GM12878 (cell line): ENCODE measurements around the gene PUSL1. TPM values are rescaled to one million over a fixed set of nuclear protein-coding genes. Genes with fewer than 3 reads are reported as not detected.

Experiments used
- ATAC-seq: fragments of 200-7000 bp; cut with Tn5 transposase; 3 replicates; pipeline ENCODE4 v1.9.1; 2020; ENCODE audit warnings: mild to moderate bottlenecking, moderate library complexity
- BruUV-seq: library from RNA; stranded (reverse); fragments of 400-500 nt; replicated peaks from 2 replicates; lab custom pipeline; 2021; lab: Mats Ljungman, UMichigan
- CTCF ChIA-PET: fragments of 300-600 bp; sonication (Branson Sonifier 250); formaldehyde crosslinking; extraction: SDS; loops from one replicate; lab custom pipeline; 2021; ENCODE audit warnings: inconsistent platforms; lab: Yijun Ruan, JAX
- POLR2A ChIA-PET: fragments of 350-600 bp; formaldehyde crosslinking; extraction: SDS; loops from one replicate; lab custom pipeline; 2021; ENCODE audit warnings: inconsistent platforms; lab: Charles Lee
- RAD21 ChIA-PET: fragments of 300-600 bp; sonication (Branson Sonifier 250); formaldehyde crosslinking; loops from one replicate; lab custom pipeline; 2023; ENCODE audit warnings: antibody characterized with exemption; ENCODE audit not compliant: unreplicated experiment; lab: Charles Lee
- SMC1A ChIA-PET: fragments of 300-600 bp; sonication (Branson Sonifier 250); formaldehyde crosslinking; loops from one replicate; lab custom pipeline; 2023; ENCODE audit not compliant: unreplicated experiment, uncharacterized antibody; lab: Charles Lee
- DNase-seq: peaks from one replicate; pipeline ENCODE4 v3.0.0-alpha.2; 2011; ENCODE audit warnings: low read depth, low spot score
- FAIRE-seq: peaks from 3 replicates; lab custom pipeline; 2011; peaks lifted over from hg19 to GRCh38; lab: Jason Lieb, UNC
- H2AFZ ChIP-seq: 2 replicates; pipeline ENCODE4 v1.6.0; 2011; ENCODE audit warnings: low read depth, low read length, control low read depth; ENCODE audit not compliant: control insufficient read depth
- H3K27ac ChIP-seq: 2 replicates; pipeline ENCODE4 v1.5.1; 2011; ENCODE audit warnings: control low read depth; ENCODE audit not compliant: control insufficient read depth, insufficient read depth
- H3K27me3 ChIP-seq, 2 experiments: replicated peaks in 1 of 2; 2 replicates each; pipeline versions ENCODE4 v1.6.0 to v1.6.1; 2011; ENCODE audit warnings: low read length in 1 of 2; ENCODE audit not compliant: control insufficient read depth in 2 of 2, insufficient read depth in 2 of 2
- H3K36me3 ChIP-seq, 2 experiments: 2 replicates each; pipeline ENCODE4 v1.5.1; 2011; ENCODE audit warnings: low read length in 1 of 2; ENCODE audit not compliant: control insufficient read depth in 2 of 2, insufficient read depth in 2 of 2
- H3K4me1 ChIP-seq: 2 replicates; pipeline ENCODE4 v1.6.1; 2011; ENCODE audit warnings: mild to moderate bottlenecking, low read length, moderate library complexity, mixed read lengths; ENCODE audit not compliant: control insufficient read depth, insufficient read depth
- H3K4me2 ChIP-seq: 2 replicates; pipeline ENCODE4 v1.6.0; 2011; ENCODE audit warnings: control low read depth; ENCODE audit not compliant: control insufficient read depth, insufficient read depth
- H3K4me3 ChIP-seq: fragments of 200-600 bp; sonication (generic); 2 replicates; pipeline ENCODE4 v1.5.1; 2016
- H3K79me2 ChIP-seq: 2 replicates; pipeline ENCODE4 v1.6.0; 2011; ENCODE audit warnings: low read length; ENCODE audit not compliant: control insufficient read depth, insufficient read depth
- H3K9ac ChIP-seq: 2 replicates; pipeline ENCODE4 v1.8.0; 2011; ENCODE audit warnings: low read length, control low read depth, mixed read lengths; ENCODE audit not compliant: control insufficient read depth, insufficient read depth
- H3K9me3 ChIP-seq: replicated peaks from 3 replicates; pipeline ENCODE4 v1.5.1; 2011; ENCODE audit warnings: mild to moderate bottlenecking, low read length; ENCODE audit not compliant: control insufficient read depth, insufficient read depth
- H4K20me1 ChIP-seq: 2 replicates; pipeline ENCODE4 v1.6.0; 2011; ENCODE audit not compliant: control insufficient read depth, insufficient read depth
- POLR2A ChIP-seq: IDR thresholded peaks from 2 replicates; pipeline ENCODE4 v1.6.1; 2011; ENCODE audit warnings: low read depth, mild to moderate bottlenecking, low read length
- SUZ12 ChIP-seq: fragments of 200-600 bp; sonication (generic); IDR thresholded peaks from one replicate; pipeline ENCODE4 v1.6.1; 2018; ENCODE audit warnings: antibody characterized with exemption, mild to moderate bottlenecking; ENCODE audit not compliant: unreplicated experiment
- WGBS: methylation state at CpG from one replicate; pipeline ENCODE4 v1.1.6; 2016; ENCODE audit warnings: low lambda C conversion rate; ENCODE audit not compliant: insufficient replicate concordance, insufficient coverage; ENCODE audit errors: missing lambda C conversion rate; 5-methylcytosine and 5-hydroxymethylcytosine counted together
- in situ Hi-C: fragments of 300-500 bp; cut with MboI; formaldehyde crosslinking; loops from 9 replicates; pipeline ENCODE4 v1.14.3; 2018; ENCODE audit warnings: mixed read lengths
- intact Hi-C: fragments of 100-400 bp; cut with micrococcal nuclease; formaldehyde crosslinking; loops from one replicate; pipeline ENCODE4 v1.14.2; 2022; ENCODE audit not compliant: unreplicated experiment
- polyA plus RNA-seq, 11 experiments: library from polyadenylated mRNA; depleted of rRNA in 4 of 11; unstranded in 6 of 11; stranded (reverse) in 5 of 11; fragments of >200 nt; fragmentation: Nextera tagmentation in 4 of 11; fragmentation: Illumina TruSeq in 1 of 11; extraction: Ambion mirVana in 4 of 11; extraction: Trizol in 1 of 11; gene quantifications; 1 replicate in 1 of 11; 2 replicates in 10 of 11; pipeline versions ENCODE4 v1.2.1 to v1.2.3, GENCODE V29; 2011 to 2016; ENCODE audit warnings: inconsistent platforms in 2 of 11, missing spikeins in 2 of 11, low read depth in 1 of 11
- total RNA-seq, 4 experiments: library from RNA; depleted of rRNA in 3 of 4; stranded (reverse); fragments of >200 nt in 3 of 4; fragmentation: Illumina TruSeq in 1 of 4; extraction: Trizol in 1 of 4; gene quantifications; 2 replicates each; pipeline versions ENCODE4 v1.2.1 to v1.2.3, GENCODE V29; 2013 to 2021
- TF ChIP-seq, protein P1 (sequence below): fragments of 450-650 bp; formaldehyde crosslinking; IDR thresholded peaks from 2 replicates; pipeline ENCODE4 v1.4.0; 2022; ENCODE audit warnings: mild to moderate bottlenecking, moderate library complexity

PUSL1 gene
- total and polyA plus RNA-seq, 10 of the 15 experiments (the other 5 are each of a cell fraction or from before 2014, with no cell fraction given): 0.16 to 28.4 (median 15.1) TPM

DNA sequence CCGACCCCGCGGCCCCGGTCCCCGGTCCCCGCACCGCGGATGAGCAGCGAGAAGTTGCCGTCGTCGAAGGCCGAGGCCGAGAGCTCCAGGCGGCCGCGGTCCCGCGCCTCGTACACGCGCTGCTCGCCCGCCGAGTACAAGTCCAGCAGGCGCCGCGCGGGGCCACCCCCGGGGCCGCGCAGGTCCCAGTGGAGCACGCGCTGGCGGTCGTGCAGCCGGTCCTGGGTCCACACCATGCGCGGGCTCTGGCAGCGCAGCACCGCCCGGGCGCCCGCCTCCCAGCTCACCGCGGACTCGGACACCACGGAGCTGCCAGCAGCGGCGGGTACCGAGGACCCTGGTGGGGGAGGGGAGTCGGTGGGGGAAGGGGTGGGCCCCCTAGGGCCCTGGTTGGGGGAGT lies 47.0 kb downstream of the PUSL1 start:
- no peak for DNase-seq
- FAIRE-seq: no peak
- no peaks in the 10 kb centered on the region for H3K79me2 ChIP-seq
- no peak overlapping the region for H3K4me2 ChIP-seq
- ChIA-PET RAD21 (no interaction called here), POLR2A (no interaction called here), CTCF (no interaction called here), SMC1A (no interaction called here)
- TF ChIP-seq SUZ12: peak; percentile 54
- TF ChIP-seq POLR2A: no peak
- H3K4me3 ChIP-seq: no peak overlapping the region
- no peaks in the 10 kb centered on the region for H3K9me3 ChIP-seq
- intact Hi-C loops: no loop called here
- peaks cover 5% of the 10 kb centered on the region for H3K4me1 ChIP-seq
- H3K36me3 ChIP-seq: no peaks in the 10 kb centered on the region
- H3K27me3 ChIP-seq: peaks cover 0 to 3% of the 10 kb centered on the region in 2 experiments; a peak in 2 of 4 replicates
- H3K9ac ChIP-seq: no peak overlapping the region
- BruUV-seq: no TSS peak
- no peak overlapping the region for H3K27ac ChIP-seq
- H4K20me1 ChIP-seq: no peaks in the 10 kb centered on the region
- no peak for ATAC-seq
- 27% methylated on average over 13 of the region's 52 CpGs for WGBS
- H2AFZ ChIP-seq: no peak overlapping the region
- in situ Hi-C loops: no loop called here

DNA sequence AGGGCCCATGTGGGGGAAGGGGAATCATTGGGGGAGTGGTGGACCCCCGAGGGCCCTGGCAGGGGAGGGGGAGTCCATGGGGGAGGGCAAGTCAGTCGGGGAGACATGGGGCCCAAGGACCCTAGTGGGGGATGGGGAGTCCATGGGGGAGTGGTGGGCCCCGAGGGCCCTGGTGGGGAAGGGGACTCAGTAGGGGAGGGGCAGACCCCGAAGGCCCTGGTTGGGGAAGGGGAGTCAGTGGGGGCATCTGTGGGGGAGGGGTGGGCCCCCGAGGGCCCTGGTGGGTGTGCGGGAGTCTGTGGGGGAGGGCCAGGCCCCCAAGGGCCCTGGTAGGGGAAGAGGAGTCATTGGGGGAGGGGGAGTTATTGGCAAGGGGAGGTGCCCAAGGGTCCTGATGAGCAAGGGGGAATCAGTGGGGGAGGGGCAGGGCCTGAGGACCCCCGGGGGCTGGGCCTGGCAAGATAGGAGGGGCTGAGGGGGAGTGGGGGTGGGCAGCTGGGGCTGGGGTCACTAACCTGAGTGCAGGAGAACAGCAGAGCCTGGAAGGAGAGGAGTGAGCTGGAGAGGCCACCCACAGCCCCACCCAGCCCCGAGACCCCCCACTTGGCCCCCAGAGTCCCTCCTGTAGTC lies 47.9 kb downstream of the PUSL1 start:
- no peak overlapping the region for H3K9ac ChIP-seq
- BruUV-seq: no TSS peak
- CTCF ChIA-PET: no interaction called here
- H3K9me3 ChIP-seq: no peaks in the 10 kb centered on the region
- H3K27ac ChIP-seq: no peak overlapping the region
- H3K4me1 ChIP-seq: peaks cover 5% of the 10 kb centered on the region
- no peak for FAIRE-seq
- RAD21 ChIA-PET: no interaction called here
- TF ChIP-seq, protein P1, sequence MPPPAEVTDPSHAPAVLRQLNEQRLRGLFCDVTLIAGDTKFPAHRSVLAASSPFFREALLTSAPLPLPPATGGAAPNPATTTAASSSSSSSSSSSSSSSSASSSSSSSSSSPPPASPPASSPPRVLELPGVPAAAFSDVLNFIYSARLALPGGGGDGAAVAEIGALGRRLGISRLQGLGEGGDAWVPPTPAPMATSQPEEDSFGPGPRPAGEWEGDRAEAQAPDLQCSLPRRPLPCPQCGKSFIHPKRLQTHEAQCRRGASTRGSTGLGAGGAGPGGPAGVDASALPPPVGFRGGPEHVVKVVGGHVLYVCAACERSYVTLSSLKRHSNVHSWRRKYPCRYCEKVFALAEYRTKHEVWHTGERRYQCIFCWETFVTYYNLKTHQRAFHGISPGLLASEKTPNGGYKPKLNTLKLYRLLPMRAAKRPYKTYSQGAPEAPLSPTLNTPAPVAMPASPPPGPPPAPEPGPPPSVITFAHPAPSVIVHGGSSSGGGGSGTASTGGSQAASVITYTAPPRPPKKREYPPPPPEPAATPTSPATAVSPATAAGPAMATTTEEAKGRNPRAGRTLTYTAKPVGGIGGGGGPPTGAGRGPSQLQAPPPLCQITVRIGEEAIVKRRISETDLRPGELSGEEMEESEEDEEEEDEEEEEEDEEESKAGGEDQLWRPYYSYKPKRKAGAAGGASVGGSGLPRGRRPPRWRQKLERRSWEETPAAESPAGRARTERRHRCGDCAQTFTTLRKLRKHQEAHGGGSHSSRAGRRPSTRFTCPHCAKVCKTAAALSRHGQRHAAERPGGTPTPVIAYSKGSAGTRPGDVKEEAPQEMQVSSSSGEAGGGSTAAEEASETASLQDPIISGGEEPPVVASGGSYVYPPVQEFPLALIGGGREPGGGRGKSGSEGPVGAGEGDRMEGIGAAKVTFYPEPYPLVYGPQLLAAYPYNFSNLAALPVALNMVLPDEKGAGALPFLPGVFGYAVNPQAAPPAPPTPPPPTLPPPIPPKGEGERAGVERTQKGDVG (CRISPR knock-in tag): no peak
- TF ChIP-seq, all 136 proteins: peak for 0
- WGBS: 0% methylated on average over 2 of the region's 8 CpGs
- Histone ChIP-seq H3K79me2 (no peaks in the 10 kb centered on the region), H2AFZ (no peak overlapping the region), H3K4me2 (no peak overlapping the region), H3K4me3 (no peak overlapping the region), H3K27me3 (peaks cover 0 to 3% of the 10 kb centered on the region in 2 experiments; a peak in 2 of 4 replicates), H4K20me1 (no peaks in the 10 kb centered on the region), H3K36me3 (no peaks in the 10 kb centered on the region)
- DNase-seq: no peak
- intact Hi-C loops (no loop called here), in situ Hi-C loops (no loop called here)
- ChIA-PET POLR2A (no interaction called here), SMC1A (no interaction called here)
- ATAC-seq: no peak
